B cell (primary cell): ENCODE data around the gene CD1D.

Experiments used
- CTCF ChIP-seq: fragments of 200-600 bp; IDR thresholded peaks from one replicate; pipeline ENCODE4 v1.8.0; 2022; ENCODE audit warnings: antibody characterized with exemption, mild to moderate bottlenecking
- EZH2 ChIP-seq: IDR thresholded peaks from 2 replicates; pipeline ENCODE4 v1.6.1; 2012; ENCODE audit warnings: borderline replicate concordance, low read depth, mild to moderate bottlenecking, moderate library complexity, low read length; ENCODE audit not compliant: insufficient read depth, poor library complexity, severe bottlenecking

DNA sequence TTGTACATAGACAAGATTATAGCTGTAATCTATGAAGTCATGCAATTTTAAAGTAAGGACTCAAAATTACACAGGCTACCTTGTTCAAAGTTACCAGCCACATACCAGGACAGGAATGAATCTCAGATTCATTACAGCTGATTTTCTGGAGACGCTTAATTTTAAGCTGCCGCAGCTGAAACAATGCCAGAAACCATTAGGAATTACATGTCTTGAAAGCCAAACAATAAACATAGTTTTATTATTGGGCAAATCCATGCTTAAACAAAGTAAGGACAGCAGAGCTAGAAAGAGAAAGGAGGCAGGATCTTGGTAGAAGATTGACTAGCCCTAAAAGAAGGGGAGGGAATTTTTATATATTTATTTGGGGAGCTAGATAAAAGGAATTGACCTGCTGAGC is 19.2 kb upstream of the CD1D start:
- TF ChIP-seq CTCF = no peak
- TF ChIP-seq EZH2 = no peak
